Measurements from ENCODE around the gene ZFP36L1. TPM values are rescaled to one million over a fixed set of nuclear protein-coding genes. Genes with fewer than 3 reads are reported as not detected.

Gene ZFP36L1
- total and polyA plus RNA-seq, 10 of the 15 experiments (the other 5 are each of a cell fraction or from before 2014, with no cell fraction given): 22.0 to 184 (median 66.1) TPM

GRCh38 chr14:68792678-68792978 lies 239 bp downstream of the ZFP36L1 start (continued):
- no peak for TF ChIP-seq PBX3 (IDR thresholded peaks at IDR 0.05; ENCODE audit: insufficient replicate concordance, low read depth, low read length)
- no peak for TF ChIP-seq SRF (IDR thresholded peaks at IDR 0.05; ENCODE audit: low read depth in 2 of 2, low read length in 2 of 2)
- TF ChIP-seq TAF1 (IDR thresholded peaks at IDR 0.05; ENCODE audit: borderline replicate concordance, low read depth, low read length): no peak
- no peak; the same call in 1 of the 2 replicates for TF ChIP-seq CHD2 (IDR thresholded peaks at IDR 0.05; ENCODE audit: borderline replicate concordance, low read depth, low read length)
- peak; percentile 87; the same call in 1 of the 2 replicates for TF ChIP-seq CHD1 (IDR thresholded peaks at IDR 0.05; ENCODE audit: low read depth, low read length)
- TF ChIP-seq POU2F2 (IDR thresholded peaks at IDR 0.05; ENCODE audit: borderline replicate concordance, low read depth, low read length): no peak
- TF ChIP-seq RFX5 (IDR thresholded peaks at IDR 0.05; ENCODE audit: low read depth, low read length): no peak
- TF ChIP-seq ZNF217 (IDR thresholded peaks at IDR 0.05): 0 out of 2 replicates have a peak, but pooled peaks have one; percentile 19
- no peak for TF ChIP-seq ZSCAN29 (IDR thresholded peaks at IDR 0.05)
- no peak for TF ChIP-seq NRF1 (conservative IDR thresholded peaks at IDR 0.05; ENCODE audit: low read depth, low read length)
- 0 out of 2 replicates have a peak, but pooled peaks have one; percentile 28 for TF ChIP-seq BCLAF1 (IDR thresholded peaks at IDR 0.05)
- TF ChIP-seq NR2F1 (conservative IDR thresholded peaks at IDR 0.05): 0 out of 2 replicates have a peak, but pooled peaks have one; percentile 25
- TF ChIP-seq MTA2 (IDR thresholded peaks at IDR 0.05; ENCODE audit: low read depth): no peak
- peak; percentile 67 for TF ChIP-seq LARP7 (IDR thresholded peaks at IDR 0.05)
- TF ChIP-seq NKRF (conservative IDR thresholded peaks at IDR 0.05): peak; percentile 86
- no peak for TF ChIP-seq BCL11A (IDR thresholded peaks at IDR 0.05; ENCODE audit: low read depth, low read length)
- no peak for TF ChIP-seq SPI1 (IDR thresholded peaks at IDR 0.05; ENCODE audit: borderline replicate concordance, insufficient read depth, low read depth, low read length)
- 0 out of 2 replicates have a peak, but pooled peaks have one; percentile 3 for TF ChIP-seq MAX (IDR thresholded peaks at IDR 0.05; ENCODE audit: low read depth, low read length)
- no peak for TF ChIP-seq IRF5 (IDR thresholded peaks at IDR 0.05; ENCODE audit: borderline replicate concordance)

Data from GM12878 (cell line).